Fibroblast of villous mesenchyme (primary cell): ENCODE data around the gene HAND2. TPM values are rescaled to one million over a fixed set of nuclear protein-coding genes. Genes with fewer than 3 reads are reported as not detected.
A peak's percentile ranks its signal among the peaks of the same experiment; 100 is the strongest.

Source experiments
- DNase-seq: peaks from one replicate; pipeline ENCODE4 v3.0.0-alpha.2; 2010; ENCODE audit warnings: low read depth
- H3K4me3 ChIP-seq: 2 replicates; pipeline ENCODE4 v1.5.1; 2011; ENCODE audit warnings: low read depth, mild to moderate bottlenecking, low read length
- total RNA-seq: library from RNA; depleted of rRNA; stranded (reverse); fragments of >200 nt; gene quantifications from 2 replicates; pipeline ENCODE4 v1.2.3, GENCODE V29; 2012
- TF ChIP-seq, protein P1 (sequence below): IDR thresholded peaks from 2 replicates; pipeline ENCODE4 v1.5.1; 2012; ENCODE audit warnings: low read depth, mild to moderate bottlenecking, low read length; ENCODE audit not compliant: insufficient read depth

The HAND2 gene
- total RNA-seq, 1 donor, result 71.7 TPM

DNA sequence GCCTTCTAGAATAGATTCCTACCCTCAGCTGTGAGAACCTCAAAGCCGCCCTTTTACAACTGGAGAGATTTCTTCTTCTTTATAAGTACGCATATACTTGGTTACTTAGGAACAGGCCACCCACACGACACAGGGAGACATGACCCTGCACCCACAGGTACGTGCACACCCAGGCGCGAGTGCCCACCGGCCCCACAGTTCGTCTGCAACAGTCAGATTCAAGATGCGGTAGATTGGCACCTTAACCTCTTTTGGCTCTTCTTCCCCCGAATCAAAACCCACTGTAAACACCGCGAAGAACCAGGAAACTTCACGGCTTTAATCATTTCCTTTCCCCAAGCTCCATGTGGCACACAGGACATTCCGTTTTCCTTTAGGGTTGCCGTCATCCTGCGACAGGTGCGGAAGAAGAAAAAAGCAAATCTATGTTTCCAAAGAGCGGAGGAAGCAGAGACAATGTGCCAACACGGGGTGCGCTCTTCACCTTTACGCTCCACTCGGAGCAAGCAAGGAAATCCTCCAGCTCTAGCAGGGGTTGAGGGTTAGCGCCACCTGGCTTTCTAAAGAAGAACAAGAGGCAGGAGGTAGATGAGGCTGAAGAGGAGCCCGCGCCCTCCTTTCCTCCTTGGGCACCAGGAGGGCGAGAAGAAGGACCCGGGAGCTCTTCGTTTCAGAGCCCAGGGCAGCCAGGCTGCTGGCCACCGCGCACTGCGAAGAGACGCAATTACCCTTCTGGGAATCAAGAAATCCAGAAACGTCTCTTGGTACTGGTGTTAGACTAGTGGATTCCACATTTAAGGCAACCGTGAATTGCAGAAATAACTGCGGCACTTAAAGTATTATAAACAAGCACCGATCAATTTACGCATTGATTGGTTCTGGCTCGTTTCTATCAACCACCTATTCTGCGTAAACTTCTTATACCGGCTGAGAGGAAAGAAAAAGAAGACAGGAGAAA is 35.7 kb downstream of the HAND2 start:
- DNase-seq, result peak; percentile 71
- peak overlapping the region; percentile 35 for H3K4me3 ChIP-seq
- TF ChIP-seq, protein P1, sequence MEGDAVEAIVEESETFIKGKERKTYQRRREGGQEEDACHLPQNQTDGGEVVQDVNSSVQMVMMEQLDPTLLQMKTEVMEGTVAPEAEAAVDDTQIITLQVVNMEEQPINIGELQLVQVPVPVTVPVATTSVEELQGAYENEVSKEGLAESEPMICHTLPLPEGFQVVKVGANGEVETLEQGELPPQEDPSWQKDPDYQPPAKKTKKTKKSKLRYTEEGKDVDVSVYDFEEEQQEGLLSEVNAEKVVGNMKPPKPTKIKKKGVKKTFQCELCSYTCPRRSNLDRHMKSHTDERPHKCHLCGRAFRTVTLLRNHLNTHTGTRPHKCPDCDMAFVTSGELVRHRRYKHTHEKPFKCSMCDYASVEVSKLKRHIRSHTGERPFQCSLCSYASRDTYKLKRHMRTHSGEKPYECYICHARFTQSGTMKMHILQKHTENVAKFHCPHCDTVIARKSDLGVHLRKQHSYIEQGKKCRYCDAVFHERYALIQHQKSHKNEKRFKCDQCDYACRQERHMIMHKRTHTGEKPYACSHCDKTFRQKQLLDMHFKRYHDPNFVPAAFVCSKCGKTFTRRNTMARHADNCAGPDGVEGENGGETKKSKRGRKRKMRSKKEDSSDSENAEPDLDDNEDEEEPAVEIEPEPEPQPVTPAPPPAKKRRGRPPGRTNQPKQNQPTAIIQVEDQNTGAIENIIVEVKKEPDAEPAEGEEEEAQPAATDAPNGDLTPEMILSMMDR, result peak; percentile 81

DNA sequence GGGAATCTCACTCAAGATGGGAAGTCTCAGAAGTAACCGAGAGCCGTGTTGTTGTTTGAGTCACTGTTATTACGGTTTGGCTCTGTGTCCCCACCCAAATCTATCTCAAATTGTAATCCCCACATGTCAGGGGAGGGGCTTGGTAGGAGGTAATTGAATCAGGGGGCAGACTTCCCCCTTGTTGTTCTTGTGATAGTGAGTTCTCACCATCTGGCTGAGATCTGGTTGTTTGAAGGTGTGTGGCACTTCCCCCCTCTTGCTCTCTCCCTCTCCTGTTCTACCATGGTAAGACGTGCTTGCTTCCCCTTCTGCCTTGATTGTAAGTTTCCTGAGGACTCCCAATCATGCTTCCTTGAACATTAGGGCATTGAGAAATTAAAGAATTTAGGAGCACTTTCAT is 37.0 kb downstream of the HAND2 start:
- TF ChIP-seq, protein P1, result no peak
- H3K4me3 ChIP-seq, result no peak overlapping the region
- DNase-seq, result no peak

DNA sequence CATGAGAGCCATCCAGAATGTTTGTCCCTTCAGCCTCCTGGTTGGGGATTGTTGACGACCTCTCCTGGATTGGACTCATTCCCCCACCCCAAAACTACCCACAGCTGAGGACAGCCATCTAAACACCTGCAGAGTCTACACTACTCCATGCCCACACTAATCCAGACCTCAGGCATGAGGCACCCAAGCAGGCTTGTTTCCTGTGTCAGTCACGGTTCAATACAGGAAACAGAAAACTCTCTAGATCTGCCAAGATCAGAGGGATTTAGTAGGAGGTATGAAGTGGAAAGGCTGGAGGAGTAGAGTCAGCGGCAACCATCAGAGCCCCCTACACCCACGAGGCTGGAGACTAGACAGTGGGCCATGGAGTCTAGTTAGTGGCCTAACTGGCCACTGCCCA is 37.7 kb downstream of the HAND2 start:
- TF ChIP-seq, protein P1, result no peak
- no peak for DNase-seq
- no peak overlapping the region for H3K4me3 ChIP-seq

DNA sequence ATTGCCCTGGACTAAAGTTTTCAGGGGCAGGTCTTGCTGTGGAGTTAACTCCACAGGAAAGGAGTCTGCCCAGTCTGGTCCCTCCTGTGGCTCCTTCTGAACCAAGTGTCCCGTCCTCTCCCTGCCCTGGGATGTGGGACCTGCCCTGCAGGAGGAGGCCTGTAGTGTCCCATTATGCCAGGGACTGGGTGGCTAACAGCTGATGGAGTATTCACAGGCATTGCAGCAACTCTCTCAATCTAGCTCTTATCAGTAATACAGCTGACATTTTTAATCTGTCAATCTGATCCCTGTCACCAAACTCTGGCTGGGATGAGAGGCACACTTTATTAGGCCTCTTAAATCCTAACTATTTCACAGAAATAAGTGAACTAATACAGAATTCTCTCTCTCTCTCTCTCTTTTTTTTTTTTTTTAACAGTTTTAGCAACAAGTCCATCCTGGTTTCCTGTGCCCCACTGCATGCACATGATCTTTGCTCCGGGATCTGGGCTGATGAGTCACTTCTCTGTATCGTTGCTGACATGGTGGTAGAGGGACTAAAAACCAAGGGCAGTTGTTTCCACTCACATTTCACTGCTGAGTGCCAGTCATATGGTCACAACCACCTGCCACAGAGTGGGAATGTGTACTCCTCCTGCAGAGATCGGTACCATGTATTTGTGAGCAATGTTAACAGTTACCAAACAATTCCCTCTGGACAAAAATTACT is 39.1 kb downstream of the HAND2 start:
- H3K4me3 ChIP-seq, result no peak overlapping the region
- TF ChIP-seq, protein P1, result no peak

DNA sequence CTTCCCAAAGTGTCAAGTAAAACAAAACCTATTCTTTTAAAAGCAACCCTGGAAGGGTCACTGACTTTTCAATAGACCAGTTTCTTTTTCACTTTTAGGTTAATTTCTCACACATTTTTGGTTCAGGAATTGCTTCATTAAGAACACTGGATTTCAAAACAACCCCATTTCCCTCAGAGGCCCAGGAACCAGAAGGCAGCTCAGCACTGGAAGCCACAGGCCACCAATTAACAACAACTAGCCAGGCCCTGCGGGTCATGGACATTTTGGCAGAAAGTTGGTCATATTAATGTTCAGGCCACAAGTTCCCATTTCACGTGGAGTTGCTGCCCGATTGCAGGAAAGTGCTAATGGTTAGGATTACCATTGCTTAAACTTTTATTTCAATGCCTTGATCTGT is 39.8 kb downstream of the HAND2 start:
- DNase-seq, result peak; percentile 64
- H3K4me3 ChIP-seq, result no peak overlapping the region
- TF ChIP-seq, protein P1, result no peak

More for the DNA sequence above, 39.1 kb downstream of the HAND2 start:
- DNase-seq, result peak; percentile 79

DNA sequence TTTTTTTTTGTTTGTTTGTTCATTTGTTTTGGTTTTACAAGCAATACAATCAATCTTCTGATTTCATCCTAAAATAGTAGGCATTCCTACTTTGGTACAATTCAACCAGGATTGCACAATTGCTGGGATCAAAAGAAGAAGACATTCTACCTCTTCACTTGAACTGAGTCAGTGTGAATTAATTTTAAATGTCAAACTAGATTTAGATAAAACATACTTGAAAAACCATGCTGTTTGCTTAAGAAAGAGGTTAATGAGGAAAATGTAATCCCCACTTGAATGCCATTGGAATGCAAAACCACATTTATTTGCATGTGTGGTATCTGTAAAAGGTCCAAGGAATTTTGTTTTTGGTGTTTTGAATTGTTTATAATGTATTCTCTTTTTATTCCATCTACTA is 40.5 kb downstream of the HAND2 start:
- H3K4me3 ChIP-seq, result no peak overlapping the region
- peak; percentile 88 for DNase-seq
- TF ChIP-seq, protein P1, result no peak
